Neural progenitor cell (in vitro differentiated cells): ENCODE data around the gene GAB2.

Experiments used
- CTCF ChIP-seq: fragments of 200-600 bp; sonication (generic); IDR thresholded peaks from 2 replicates; pipeline ENCODE4 v1.5.1; 2017; ENCODE audit warnings: antibody characterized with exemption, mild to moderate bottlenecking
- EZH2 ChIP-seq: fragments of 200-600 bp; sonication (generic); IDR thresholded peaks from 2 replicates; pipeline ENCODE4 v1.6.1; 2017; ENCODE audit warnings: antibody characterized with exemption, mild to moderate bottlenecking, moderate library complexity
- EZH2phosphoT487 ChIP-seq: fragments of 200-600 bp; sonication (generic); IDR thresholded peaks from 2 replicates; pipeline ENCODE4 v1.6.1; 2017; ENCODE audit warnings: antibody characterized with exemption

- TF ChIP-seq CTCF (no peak), EZH2phosphoT487 (no peak), EZH2 (no peak)
Observed at GRCh38 chr11:78195917-78196560, 221.6 kb downstream of the GAB2 start.
